ENCODE results near the gene RTBDN.

The RTBDN gene

GRCh38 chr19:12834566-12834943, at the start of gene RTBDN:
Gene RTBDN, minus strand, starts transcription at chr19:12834579. Its CDS starts 4,600 bp downstream, at chr19:12829979.
- no peak within 1 kb of the TSS for H3K27ac ChIP-seq
- intact Hi-C loops (cut with DNase I; ENCODE audit: low total_unique reads), result no loop called here
- H3K36me3 ChIP-seq, result no peaks in the 10 kb centered on the region
- no peak for TF ChIP-seq CTCF (IDR thresholded peaks at IDR 0.05)
- H3K4me3 ChIP-seq, result peak within 1 kb of the TSS; percentile 33 to 46
- peaks cover 7 to 98% of the 10 kb centered on the region in 2 donors for H3K27me3 ChIP-seq
- H3K9me3 ChIP-seq, result no peaks in the 10 kb centered on the region
- H3K4me1 ChIP-seq, result peaks cover 0 to 43% (median 28%) of the 10 kb centered on the region in 4 donors
- no peak for DNase-seq

DNA sequence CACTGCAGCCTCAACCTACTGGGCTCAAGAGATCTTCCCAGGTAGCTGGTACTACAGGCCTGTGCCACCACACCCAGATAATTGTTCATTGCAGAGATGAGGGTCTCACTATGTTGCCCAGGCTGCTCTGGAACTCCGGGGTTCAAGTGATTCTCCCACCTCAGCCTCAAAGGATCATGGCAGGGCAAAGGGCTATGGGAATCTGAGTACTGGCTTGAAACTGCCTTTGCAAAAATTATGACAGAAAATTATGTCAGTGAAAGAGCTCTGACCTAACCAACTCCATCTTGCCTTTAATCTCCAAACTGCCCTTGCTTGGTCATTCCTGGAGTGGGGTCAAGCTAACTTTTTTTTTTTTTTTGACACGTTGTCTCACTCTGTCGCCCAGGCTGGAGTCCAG, 48.2 kb upstream of the RTBDN start:
- peaks cover 0 to 33% (median 21%) of the 10 kb centered on the region in 4 donors for H3K4me1 ChIP-seq
- TF ChIP-seq CTCF (IDR thresholded peaks at IDR 0.05), result no peak
- DNase-seq, result no peak
- peaks cover 0 to 38% of the 10 kb centered on the region in 2 donors for H3K27me3 ChIP-seq
- no peak overlapping the region for H3K4me3 ChIP-seq
- no peak overlapping the region for H3K27ac ChIP-seq
- H3K9me3 ChIP-seq, result peaks cover 0 to 13% (median 5%) of the 10 kb centered on the region in 3 donors
- peaks cover 10 to 13% (median 12%) of the 10 kb centered on the region in 3 donors for H3K36me3 ChIP-seq
- intact Hi-C loops (cut with DNase I; ENCODE audit: low total_unique reads), result loop anchor here (10.0 kb wide), 1 partner anchor 62 kb away; the partner anchor contains the start of gene RAD23A

DNA sequence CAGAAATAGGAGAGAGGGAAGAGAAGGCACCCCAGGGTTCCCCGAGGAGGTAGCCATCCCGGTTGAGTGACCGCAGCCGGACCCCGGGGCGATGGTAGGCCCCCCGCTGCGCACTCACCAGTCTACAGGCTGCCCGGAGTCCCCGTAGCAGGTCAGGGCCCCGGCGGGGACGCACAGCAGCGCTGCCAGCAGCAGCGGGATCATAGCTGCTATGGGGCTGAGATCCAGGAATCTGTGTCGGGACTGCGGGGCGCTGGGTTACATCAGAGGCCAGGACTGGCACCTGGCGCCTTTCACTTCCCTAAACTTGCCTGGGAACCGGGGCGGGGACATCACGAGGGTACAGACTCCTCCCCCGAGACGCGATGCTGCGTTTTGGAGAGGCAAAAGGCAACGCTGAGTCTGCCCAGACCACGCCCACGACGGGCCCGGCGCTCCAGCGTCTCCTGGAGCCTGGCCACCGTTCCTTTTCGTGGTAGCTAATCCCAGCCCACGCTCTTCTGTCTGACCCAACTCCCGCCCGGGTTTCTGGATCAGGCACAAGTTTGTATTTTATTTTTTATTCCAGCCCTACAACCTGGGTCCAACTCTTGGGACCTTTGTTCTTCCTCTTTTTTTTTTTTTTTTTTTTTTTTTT, 46.9 kb upstream of the RTBDN start, which contains the start of gene DNASE2:
DNASE2 (minus strand) TSS at position 278 of the 637 bp plus-strand sequence; CDS start at position 204, 74 bp downstream.
- DNase-seq, result peak; percentile 98 to 99
- H3K27me3 ChIP-seq, result peaks cover 0 to 26% of the 10 kb centered on the region in 2 donors
- H3K27ac ChIP-seq, result peak within 1 kb of the TSS; percentile 95
- intact Hi-C loops (cut with DNase I; ENCODE audit: low total_unique reads), result loop anchor here (10.0 kb wide), 1 partner anchor 64 kb away; the partner anchor contains the start of gene RAD23A
- H3K9me3 ChIP-seq, result peaks cover 0 to 13% (median 5%) of the 10 kb centered on the region in 3 donors
- H3K4me1 ChIP-seq, result peaks cover 0 to 33% (median 20%) of the 10 kb centered on the region in 4 donors
- no peak for TF ChIP-seq CTCF (IDR thresholded peaks at IDR 0.05)
- peaks cover 20 to 26% (median 24%) of the 10 kb centered on the region in 3 donors for H3K36me3 ChIP-seq
- peak within 1 kb of the TSS; percentile 77 to 78 for H3K4me3 ChIP-seq

DNA sequence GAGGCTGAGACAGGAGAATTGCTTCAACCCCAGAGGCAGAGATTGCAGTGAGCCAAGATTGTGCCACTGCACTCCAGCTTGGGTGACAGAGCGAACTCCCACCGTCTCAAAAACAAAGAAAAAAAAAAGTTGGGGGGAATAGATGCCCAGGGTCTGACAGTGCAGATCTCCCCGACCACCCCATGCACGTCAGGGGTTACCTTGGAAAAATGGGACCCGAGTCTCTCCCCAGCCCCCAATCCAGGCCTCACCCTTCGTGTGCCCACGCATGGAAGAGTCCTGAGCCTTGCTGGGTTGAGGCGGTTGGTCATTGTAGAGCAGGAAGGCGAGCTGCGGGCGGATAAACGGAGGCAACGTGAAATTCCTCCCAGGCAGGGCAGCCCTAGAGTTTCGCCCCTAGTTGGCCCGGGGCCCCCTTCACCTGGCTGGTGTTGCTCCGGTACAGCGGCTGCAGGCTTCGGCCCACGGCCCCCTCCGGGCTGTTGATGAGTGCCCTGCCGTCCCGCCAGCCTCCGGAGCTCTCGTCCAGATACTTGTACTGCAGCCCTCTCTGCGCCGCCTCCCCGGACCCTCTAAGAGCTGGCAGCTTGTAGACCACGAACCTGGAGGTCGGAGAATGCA, 46.3 kb upstream of the RTBDN start:
- peak; percentile 35 to 81 for DNase-seq
- TF ChIP-seq CTCF (IDR thresholded peaks at IDR 0.05), result no peak
- Histone ChIP-seq H3K9me3 (peaks cover 0 to 13% (median 5%) of the 10 kb centered on the region in 3 donors), H3K36me3 (peaks cover 20 to 32% (median 30%) of the 10 kb centered on the region in 3 donors), H3K27me3 (peaks cover 0 to 19% of the 10 kb centered on the region in 2 donors), H3K4me3 (peak overlapping the region; percentile 77 to 78), H3K27ac (peak overlapping the region; percentile 95), H3K4me1 (peaks cover 0 to 28% (median 15%) of the 10 kb centered on the region in 4 donors)
- intact Hi-C loops (cut with DNase I; ENCODE audit: low total_unique reads), result loop anchor here (10.0 kb wide), 1 partner anchor 64 kb away; the partner anchor contains the start of gene RAD23A

GRCh38 chr19:12875086-12875485, 40.7 kb upstream of the RTBDN start:
- no peaks in the 10 kb centered on the region for H3K27me3 ChIP-seq
- H3K9me3 ChIP-seq, result no peaks in the 10 kb centered on the region
- peaks cover 0 to 10% (median 3%) of the 10 kb centered on the region in 4 donors for H3K4me1 ChIP-seq
- DNase-seq, result no peak
- intact Hi-C loops (cut with DNase I; ENCODE audit: low total_unique reads), result no loop called here
- TF ChIP-seq CTCF (IDR thresholded peaks at IDR 0.05), result no peak
- H3K36me3 ChIP-seq, result peaks cover 20 to 54% (median 31%) of the 10 kb centered on the region in 3 donors
- H3K27ac ChIP-seq, result no peak overlapping the region
- H3K4me3 ChIP-seq, result no peak overlapping the region

Measured in tibial artery (tissue), 4 donors.